Breast epithelium (tissue), 4 donors: ENCODE measurements around the gene PMEPA1. TPM values are rescaled to one million over a fixed set of nuclear protein-coding genes. Genes with fewer than 3 reads are reported as not detected.

Experiments used
- DNase-seq, 2 donors: peaks; one replicate each; pipeline ENCODE4 v3.0.0-alpha.2; 2019; ENCODE audit warnings: low spot score in 2 of 2
- H3K27ac ChIP-seq, 2 donors: fragments of 200-600 bp; sonication (generic) in 1 of 2; one replicate each; pipeline ENCODE4 v1.5.1; 2016 to 2019; ENCODE audit warnings: mild to moderate bottlenecking in 1 of 2
- H3K27me3 ChIP-seq, 2 donors: fragments of 200-600 bp; sonication (generic) in 1 of 2; one replicate each; pipeline versions ENCODE4 v1.5.1 to v1.6.0; 2017 to 2019; ENCODE audit warnings: control low read depth in 1 of 2, mild to moderate bottlenecking in 1 of 2
- H3K36me3 ChIP-seq: fragments of 200-600 bp; one replicate; pipeline ENCODE4 v1.5.1; 2019
- H3K4me1 ChIP-seq, 2 donors: fragments of 200-600 bp; sonication (generic); one replicate each; pipeline ENCODE4 v1.5.1; 2016 to 2019; ENCODE audit warnings: control low read depth in 1 of 2
- H3K4me3 ChIP-seq, 3 donors: fragments of 200-600 bp; sonication (generic); 1 replicate in 2 of 3; 2 replicates in 1 of 3; pipeline ENCODE4 v1.5.1; 2016 to 2019; ENCODE audit warnings: mild to moderate bottlenecking in 3 of 3, moderate library complexity in 2 of 3
- H3K9me3 ChIP-seq, 2 donors: fragments of 200-600 bp; sonication (generic) in 1 of 2; one replicate each; pipeline ENCODE4 v1.5.1; 2016 to 2019; ENCODE audit warnings: control low read depth in 1 of 2
- POLR2A ChIP-seq: fragments of 450-650 bp; IDR thresholded peaks from one replicate; pipeline ENCODE4 v1.6.1; 2016; ENCODE audit warnings: antibody characterized with exemption, mild to moderate bottlenecking, moderate library complexity
- POLR2AphosphoS5 ChIP-seq, 3 donors: sonication (generic); formaldehyde crosslinking; IDR thresholded peaks; one replicate each; pipeline ENCODE4 v1.6.1; 2017; ENCODE audit warnings: antibody characterized with exemption in 3 of 3
- intact Hi-C: fragments of 100-400 bp; cut with DNase I; formaldehyde crosslinking; loops from one replicate; pipeline ENCODE4 v1.15.1; 2023; ENCODE audit warnings: low total_unique reads
- total RNA-seq, 3 donors: library from RNA; depleted of rRNA; stranded (reverse); fragments of >200 nt; gene quantifications; one replicate each; pipeline ENCODE4 v1.1.0, GENCODE V29; 2016
- TF ChIP-seq, protein P1 (sequence below), 3 donors: fragments of 450-650 bp; IDR thresholded peaks; one replicate each; pipeline ENCODE4 v1.5.1; 2016 to 2017; ENCODE audit warnings: antibody characterized with exemption in 3 of 3, mild to moderate bottlenecking in 3 of 3, moderate library complexity in 3 of 3

PMEPA1 gene
- total RNA-seq, 3 donors from 2014 or later, result 9.2 to 13.2 (median 13.1) TPM

DNA sequence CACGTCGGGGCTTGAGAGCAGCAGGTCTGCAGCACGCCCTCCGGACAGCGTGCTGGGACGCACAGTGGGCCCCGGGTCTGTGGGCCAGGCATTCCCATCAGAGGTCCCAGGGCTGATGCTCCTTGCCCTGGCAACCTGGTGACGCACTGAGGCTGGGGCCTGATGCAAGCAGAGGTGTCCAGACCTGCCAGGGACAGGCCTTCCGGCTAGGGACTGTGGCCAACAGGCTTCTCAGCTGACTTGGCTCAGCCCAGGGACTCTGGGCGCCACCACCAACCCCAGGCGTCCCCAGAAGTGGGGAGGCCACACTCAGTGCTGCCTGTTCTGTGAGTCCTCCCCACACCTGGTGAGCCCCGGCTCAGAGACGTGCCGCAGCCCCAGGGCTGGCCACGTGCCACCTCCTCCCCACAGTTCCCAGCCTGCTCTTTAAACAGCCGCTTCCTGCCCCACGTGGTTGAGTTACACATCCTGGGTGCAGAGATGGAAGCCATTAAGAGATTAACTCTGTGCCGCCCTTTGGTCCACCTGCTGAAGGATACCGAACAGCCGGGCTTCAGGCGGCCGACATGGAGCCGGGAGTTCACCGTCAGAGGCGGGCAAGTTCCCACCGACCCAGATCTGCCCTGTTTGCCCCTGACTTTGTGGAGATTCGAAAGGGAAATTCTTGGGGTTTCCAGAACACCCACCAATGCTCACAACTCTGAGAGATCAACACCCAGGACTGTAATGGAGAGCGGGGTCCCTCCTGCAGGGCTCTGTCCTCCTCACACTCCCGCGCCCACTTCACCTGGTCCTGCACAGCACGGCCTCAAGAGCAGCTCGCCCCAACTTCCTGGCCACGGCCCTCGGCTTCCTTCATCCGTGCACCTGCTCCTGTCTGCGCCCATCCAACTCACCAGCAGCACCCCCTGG, 52.0 kb downstream of the PMEPA1 start:
- Histone ChIP-seq H3K4me1 (peaks cover 0 to 3% of the 10 kb centered on the region in 2 donors), H3K27ac (peak overlapping the region; percentile 20 to 28), H3K27me3 (no peaks in the 10 kb centered on the region), H3K36me3 (no peaks in the 10 kb centered on the region), H3K9me3 (no peaks in the 10 kb centered on the region), H3K4me3 (no peak overlapping the region)
- peak; percentile 72 to 84 for DNase-seq
- no peak for TF ChIP-seq POLR2A
- TF ChIP-seq POLR2AphosphoS5 (IDR thresholded peaks at IDR 0.05), result peak in 1 of 3 donors; percentile 12
- TF ChIP-seq, protein P1, sequence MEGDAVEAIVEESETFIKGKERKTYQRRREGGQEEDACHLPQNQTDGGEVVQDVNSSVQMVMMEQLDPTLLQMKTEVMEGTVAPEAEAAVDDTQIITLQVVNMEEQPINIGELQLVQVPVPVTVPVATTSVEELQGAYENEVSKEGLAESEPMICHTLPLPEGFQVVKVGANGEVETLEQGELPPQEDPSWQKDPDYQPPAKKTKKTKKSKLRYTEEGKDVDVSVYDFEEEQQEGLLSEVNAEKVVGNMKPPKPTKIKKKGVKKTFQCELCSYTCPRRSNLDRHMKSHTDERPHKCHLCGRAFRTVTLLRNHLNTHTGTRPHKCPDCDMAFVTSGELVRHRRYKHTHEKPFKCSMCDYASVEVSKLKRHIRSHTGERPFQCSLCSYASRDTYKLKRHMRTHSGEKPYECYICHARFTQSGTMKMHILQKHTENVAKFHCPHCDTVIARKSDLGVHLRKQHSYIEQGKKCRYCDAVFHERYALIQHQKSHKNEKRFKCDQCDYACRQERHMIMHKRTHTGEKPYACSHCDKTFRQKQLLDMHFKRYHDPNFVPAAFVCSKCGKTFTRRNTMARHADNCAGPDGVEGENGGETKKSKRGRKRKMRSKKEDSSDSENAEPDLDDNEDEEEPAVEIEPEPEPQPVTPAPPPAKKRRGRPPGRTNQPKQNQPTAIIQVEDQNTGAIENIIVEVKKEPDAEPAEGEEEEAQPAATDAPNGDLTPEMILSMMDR (IDR thresholded peaks at IDR 0.05), result no peak
- intact Hi-C loops, result no loop called here

DNA sequence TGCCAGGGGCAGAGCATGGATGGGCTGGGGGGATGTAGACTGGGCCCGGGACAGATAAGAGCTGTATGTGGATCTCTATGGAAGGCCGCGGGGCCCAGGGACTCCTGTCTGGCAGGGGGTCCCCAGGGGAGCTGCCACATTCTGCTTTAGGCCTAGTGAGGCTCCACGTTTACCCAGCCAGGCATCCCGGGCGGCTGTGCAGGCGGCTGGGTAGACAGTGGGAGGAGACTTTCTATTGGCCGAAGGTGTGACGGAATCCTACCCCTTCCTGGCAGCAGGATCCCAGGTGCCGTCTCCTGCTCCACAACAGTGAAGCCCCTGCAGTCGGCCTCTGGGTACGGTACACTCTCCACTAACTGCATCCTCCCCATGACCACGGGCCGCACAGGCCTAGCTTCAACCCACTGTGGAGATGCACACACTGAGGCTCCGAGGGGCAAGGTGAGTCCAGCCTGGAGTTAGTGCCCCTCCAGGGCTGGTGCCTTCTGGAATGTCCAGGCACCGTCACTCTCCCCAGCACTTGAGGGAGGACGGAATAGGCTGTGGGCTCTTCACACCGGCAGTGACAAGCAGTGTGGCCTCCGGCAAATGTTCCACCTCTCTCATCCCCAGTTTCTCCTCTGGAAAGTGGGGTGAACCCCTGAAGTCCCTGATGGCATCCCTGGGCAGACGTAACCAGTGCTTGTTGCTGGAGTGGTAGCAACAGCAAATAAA, 52.8 kb downstream of the PMEPA1 start:
- TF ChIP-seq POLR2A, result no peak
- TF ChIP-seq POLR2AphosphoS5 (IDR thresholded peaks at IDR 0.05), result no peak
- TF ChIP-seq, protein P1 (IDR thresholded peaks at IDR 0.05), result no peak
- no peaks in the 10 kb centered on the region for H3K9me3 ChIP-seq
- intact Hi-C loops, result no loop called here
- no peaks in the 10 kb centered on the region for H3K27me3 ChIP-seq
- no peak for DNase-seq
- no peak overlapping the region for H3K4me3 ChIP-seq
- H3K4me1 ChIP-seq, result peaks cover 0 to 3% of the 10 kb centered on the region in 2 donors
- no peaks in the 10 kb centered on the region for H3K36me3 ChIP-seq
- H3K27ac ChIP-seq, result peak overlapping the region in 1 of 2 donors; percentile 20

- H3K9me3 ChIP-seq, result no peaks in the 10 kb centered on the region
- no peak for TF ChIP-seq POLR2A
- no peak for TF ChIP-seq POLR2AphosphoS5 (IDR thresholded peaks at IDR 0.05)
- TF ChIP-seq, protein P1 (IDR thresholded peaks at IDR 0.05), result no peak
- H3K4me1 ChIP-seq, result peaks cover 0 to 3% of the 10 kb centered on the region in 2 donors
- intact Hi-C loops, result no loop called here
- H3K36me3 ChIP-seq, result no peaks in the 10 kb centered on the region
- H3K27me3 ChIP-seq, result no peaks in the 10 kb centered on the region
- H3K27ac ChIP-seq, result no peak overlapping the region
- no peak overlapping the region for H3K4me3 ChIP-seq
- peak in 1 of 2 donors; percentile 48 for DNase-seq
Observed at GRCh38 chr20:57656252-57656820, 53.5 kb downstream of the PMEPA1 start.

DNA sequence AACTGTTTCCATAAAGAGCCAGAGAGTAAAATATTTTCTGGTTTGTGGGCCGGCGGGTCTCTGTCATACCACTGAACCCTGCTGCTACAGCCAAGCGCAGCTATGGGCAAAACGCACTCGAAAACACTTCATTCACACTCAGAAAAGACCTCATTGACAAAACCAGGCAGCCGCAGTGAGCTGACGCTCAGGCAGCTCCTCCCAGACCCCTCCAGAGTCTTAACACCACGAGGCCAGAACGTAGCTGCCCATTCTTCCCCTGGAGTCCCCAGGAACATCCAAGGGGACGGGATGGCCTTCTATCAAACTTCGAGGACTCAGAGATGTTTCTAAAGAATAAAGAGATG, 54.0 kb downstream of the PMEPA1 start:
- Histone ChIP-seq H3K27me3 (no peaks in the 10 kb centered on the region), H3K4me1 (no peaks in the 10 kb centered on the region), H3K27ac (no peak overlapping the region), H3K4me3 (no peak overlapping the region), H3K9me3 (no peaks in the 10 kb centered on the region), H3K36me3 (no peaks in the 10 kb centered on the region)
- intact Hi-C loops, result no loop called here
- TF ChIP-seq POLR2AphosphoS5 (IDR thresholded peaks at IDR 0.05) (no peak), POLR2A (no peak)
- TF ChIP-seq, protein P1 (IDR thresholded peaks at IDR 0.05), result no peak
- DNase-seq, result no peak
